Nephron progenitor cell (in vitro differentiated cells): Measurements from ENCODE around the gene PGBD5.

Experiments
- DNase-seq: peaks from one replicate; pipeline ENCODE4 v3.0.0; 2021
- H3K27ac Mint-ChIP-seq: 2 replicates; pipeline ENCODE4 v1.8.0; 2021; ENCODE audit warnings: mild to moderate bottlenecking, moderate library complexity, mixed read lengths
- H3K27me3 Mint-ChIP-seq: 2 replicates; pipeline ENCODE4 v1.8.0; 2021; ENCODE audit warnings: mild to moderate bottlenecking, low read depth, mixed read lengths; ENCODE audit not compliant: poor library complexity
- H3K36me3 Mint-ChIP-seq: 2 replicates; pipeline ENCODE4 v1.8.0; 2021; ENCODE audit warnings: low read depth, mixed read lengths
- H3K4me1 Mint-ChIP-seq: 2 replicates; pipeline ENCODE4 v1.8.0; 2021; ENCODE audit warnings: mixed read lengths
- H3K4me3 Mint-ChIP-seq: 2 replicates; pipeline ENCODE4 v1.8.0; 2021; ENCODE audit warnings: mild to moderate bottlenecking, moderate library complexity, mixed read lengths
- H3K9me3 Mint-ChIP-seq: 2 replicates; pipeline ENCODE4 v1.8.0; 2021; ENCODE audit warnings: mild to moderate bottlenecking, moderate library complexity, mixed read lengths
- CTCF ChIP-seq: fragments of 200-600 bp; sonication (generic); IDR thresholded peaks from 2 replicates; pipeline ENCODE4 v1.5.0; 2021; ENCODE audit warnings: antibody characterized with exemption

PGBD5 gene

DNA sequence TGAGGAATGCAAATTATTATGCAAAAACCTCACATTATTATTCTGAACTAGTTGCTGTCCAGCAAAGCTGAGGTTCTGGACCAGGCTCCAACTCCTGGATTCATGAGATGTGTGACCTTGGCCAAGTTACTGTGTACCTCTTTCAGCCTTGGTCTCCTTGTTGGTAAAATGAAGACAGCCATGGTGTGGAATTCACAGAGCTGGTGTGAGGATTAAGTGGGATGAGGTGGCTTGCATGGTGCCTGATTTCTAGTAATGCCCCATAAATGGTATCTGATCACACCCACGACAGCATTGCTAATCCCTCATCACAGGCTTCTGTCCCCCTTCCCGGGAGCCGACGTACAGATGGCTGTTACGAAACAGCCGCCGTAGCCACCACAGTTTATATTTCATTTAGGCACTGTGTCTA, 59.6 kb downstream of the PGBD5 start:
- no peak for TF ChIP-seq CTCF
- H3K27me3 Mint-ChIP-seq: peaks cover 10% of the 10 kb centered on the region
- no peaks in the 10 kb centered on the region for H3K9me3 Mint-ChIP-seq
- H3K27ac Mint-ChIP-seq: no peak overlapping the region
- peaks cover 11% of the 10 kb centered on the region for H3K4me1 Mint-ChIP-seq
- no peaks in the 10 kb centered on the region for H3K36me3 Mint-ChIP-seq
- DNase-seq: no peak
- H3K4me3 Mint-ChIP-seq: no peak overlapping the region

GRCh38 chr1:230365723-230366307, 60.3 kb downstream of the PGBD5 start:
- Mint-ChIP-seq H3K4me3 (no peak overlapping the region), H3K9me3 (no peaks in the 10 kb centered on the region), H3K4me1 (peaks cover 11% of the 10 kb centered on the region), H3K27ac (no peak overlapping the region), H3K36me3 (no peaks in the 10 kb centered on the region), H3K27me3 (peaks cover 10% of the 10 kb centered on the region)
- TF ChIP-seq CTCF: no peak
- no peak for DNase-seq

DNA sequence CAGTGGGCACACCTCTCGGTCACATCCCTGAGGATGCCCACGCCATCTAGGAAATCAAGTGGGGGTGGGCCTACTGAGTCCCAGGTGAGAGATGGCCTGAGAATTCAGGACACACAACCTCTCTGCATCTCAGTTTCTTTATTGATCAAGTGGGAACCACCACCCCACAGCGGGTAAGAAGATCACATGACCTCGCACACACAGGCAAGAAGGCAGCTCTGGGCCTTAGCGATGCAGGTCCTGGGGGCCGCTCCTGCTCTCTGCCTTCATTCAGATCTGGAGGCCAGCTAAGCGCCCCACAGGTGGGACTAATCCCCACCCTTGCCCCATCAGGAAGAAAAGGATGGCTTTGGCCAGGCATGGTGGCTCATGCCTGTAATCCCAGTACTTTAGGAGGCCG, 63.2 kb downstream of the PGBD5 start:
- H3K4me1 Mint-ChIP-seq: peaks cover 11% of the 10 kb centered on the region
- no peaks in the 10 kb centered on the region for H3K9me3 Mint-ChIP-seq
- peaks cover 11% of the 10 kb centered on the region for H3K27me3 Mint-ChIP-seq
- no peak overlapping the region for H3K4me3 Mint-ChIP-seq
- no peak for DNase-seq
- no peak overlapping the region for H3K27ac Mint-ChIP-seq
- H3K36me3 Mint-ChIP-seq: no peaks in the 10 kb centered on the region
- TF ChIP-seq CTCF: no peak

DNA sequence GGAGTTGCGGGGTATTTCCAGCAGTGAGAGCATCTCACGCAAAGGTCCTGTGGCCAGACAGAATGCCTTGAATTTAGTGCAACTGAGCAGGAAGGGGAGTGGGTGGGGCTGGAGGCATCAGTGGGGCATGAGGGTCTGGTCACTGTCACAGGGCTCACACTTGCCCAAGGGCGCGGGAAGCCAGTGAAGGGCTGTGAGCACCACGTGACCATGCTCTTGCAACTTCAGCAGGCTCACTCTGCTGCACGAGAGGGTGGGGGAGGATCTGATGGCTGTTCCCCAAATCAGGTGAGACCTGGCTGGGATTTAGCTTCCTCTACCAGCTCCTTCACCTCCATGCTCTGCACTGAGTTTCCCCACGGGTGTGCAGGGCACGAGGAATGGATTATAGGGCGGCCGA, 64.2 kb downstream of the PGBD5 start:
- H3K36me3 Mint-ChIP-seq: no peaks in the 10 kb centered on the region
- H3K9me3 Mint-ChIP-seq: no peaks in the 10 kb centered on the region
- no peak for DNase-seq
- H3K4me3 Mint-ChIP-seq: no peak overlapping the region
- TF ChIP-seq CTCF: no peak
- H3K27me3 Mint-ChIP-seq: peaks cover 11% of the 10 kb centered on the region
- no peak overlapping the region for H3K27ac Mint-ChIP-seq
- H3K4me1 Mint-ChIP-seq: peaks cover 11% of the 10 kb centered on the region

- Mint-ChIP-seq H3K4me3 (no peak overlapping the region), H3K36me3 (no peaks in the 10 kb centered on the region), H3K9me3 (no peaks in the 10 kb centered on the region), H3K4me1 (no peaks in the 10 kb centered on the region), H3K27me3 (peaks cover 10% of the 10 kb centered on the region), H3K27ac (no peak overlapping the region)
- TF ChIP-seq CTCF: no peak
- no peak for DNase-seq
Measured at GRCh38 chr1:230359992-230360668, 66.0 kb downstream of the PGBD5 start.
